DMS 273 (cell line): ENCODE data around the gene FAXC.
A peak's percentile ranks its signal among the peaks of the same experiment; 100 is the strongest.
"Not testable (repeated sequence)": the region's sequence is repeated elsewhere in the genome, so short reads cannot be mapped to it uniquely, and the experiment has no call there.

Source experiments
- DNase-seq: peaks from one replicate; lab custom pipeline; 2025; ENCODE audit not compliant: unreplicated experiment; lab: John Stamatoyannopoulos, UW

Gene FAXC

GRCh38 chr6:99344289-99344688 lies 5.2 kb downstream of the FAXC start:
- DNase-seq = no peak

- DNase-seq = no peak
Measured at GRCh38 chr6:99341862-99342455, 7.5 kb downstream of the FAXC start.

GRCh38 chr6:99338188-99338587 lies 11.3 kb downstream of the FAXC start:
- DNase-seq = no peak

- DNase-seq = not testable (repeated sequence)
Measured at GRCh38 chr6:99335298-99335697, 14.2 kb downstream of the FAXC start.

- DNase-seq = peak; percentile 71
Measured at GRCh38 chr6:99334526-99335127, 14.8 kb downstream of the FAXC start.

GRCh38 chr6:99333068-99333467 lies 16.4 kb downstream of the FAXC start:
- no peak for DNase-seq

- DNase-seq = no peak
Measured at GRCh38 chr6:99331531-99331930, 17.9 kb downstream of the FAXC start.

- peak; percentile 81 for DNase-seq
Measured at GRCh38 chr6:99330159-99330558, 19.3 kb downstream of the FAXC start.

GRCh38 chr6:99324996-99325395 lies 24.5 kb downstream of the FAXC start:
- no peak for DNase-seq

GRCh38 chr6:99318566-99318965 lies 30.9 kb downstream of the FAXC start:
- no peak for DNase-seq

GRCh38 chr6:99312354-99312753 lies 37.1 kb downstream of the FAXC start:
- no peak for DNase-seq

- no peak for DNase-seq
Measured at GRCh38 chr6:99310553-99310952, 38.9 kb downstream of the FAXC start.

GRCh38 chr6:99309557-99309956 lies 39.9 kb downstream of the FAXC start:
- no peak for DNase-seq

GRCh38 chr6:99308788-99309187 lies 40.7 kb downstream of the FAXC start:
- no peak for DNase-seq

GRCh38 chr6:99307295-99307907 lies 42.1 kb downstream of the FAXC start:
- no peak for DNase-seq

GRCh38 chr6:99306341-99306740 lies 43.1 kb downstream of the FAXC start:
- no peak for DNase-seq

GRCh38 chr6:99305021-99305554 lies 44.4 kb downstream of the FAXC start:
- DNase-seq = peak; percentile 8

- no peak for DNase-seq
Measured at GRCh38 chr6:99297415-99297814, 52.1 kb downstream of the FAXC start.

GRCh38 chr6:99297006-99297405 lies 52.5 kb downstream of the FAXC start:
- no peak for DNase-seq

- no peak for DNase-seq
Measured at GRCh38 chr6:99296261-99296660, 53.2 kb downstream of the FAXC start.

- DNase-seq = no peak
Measured at GRCh38 chr6:99295276-99295675, 54.2 kb downstream of the FAXC start.

- no peak for DNase-seq
Measured at GRCh38 chr6:99294786-99295185, 54.7 kb downstream of the FAXC start.
